A549 treated with AZD9567 at 1 μM for 4 hours (cell line): ENCODE data around the gene KIF18A. TPM values are rescaled to one million over a fixed set of nuclear protein-coding genes. Genes with fewer than 3 reads are reported as not detected.

Experiments used
- total RNA-seq: library from RNA; stranded (reverse); fragments of 200-300 nt; extraction: Qiagen RNA extraction; gene quantifications from 5 replicates; pipeline ENCODE4 v1.2.3, GENCODE V29; 2022; ENCODE audit not compliant: insufficient read depth

The KIF18A gene
- 13.4 to 20.8 TPM (median 14.9 TPM) in 5 replicates for total RNA-seq

DNA sequence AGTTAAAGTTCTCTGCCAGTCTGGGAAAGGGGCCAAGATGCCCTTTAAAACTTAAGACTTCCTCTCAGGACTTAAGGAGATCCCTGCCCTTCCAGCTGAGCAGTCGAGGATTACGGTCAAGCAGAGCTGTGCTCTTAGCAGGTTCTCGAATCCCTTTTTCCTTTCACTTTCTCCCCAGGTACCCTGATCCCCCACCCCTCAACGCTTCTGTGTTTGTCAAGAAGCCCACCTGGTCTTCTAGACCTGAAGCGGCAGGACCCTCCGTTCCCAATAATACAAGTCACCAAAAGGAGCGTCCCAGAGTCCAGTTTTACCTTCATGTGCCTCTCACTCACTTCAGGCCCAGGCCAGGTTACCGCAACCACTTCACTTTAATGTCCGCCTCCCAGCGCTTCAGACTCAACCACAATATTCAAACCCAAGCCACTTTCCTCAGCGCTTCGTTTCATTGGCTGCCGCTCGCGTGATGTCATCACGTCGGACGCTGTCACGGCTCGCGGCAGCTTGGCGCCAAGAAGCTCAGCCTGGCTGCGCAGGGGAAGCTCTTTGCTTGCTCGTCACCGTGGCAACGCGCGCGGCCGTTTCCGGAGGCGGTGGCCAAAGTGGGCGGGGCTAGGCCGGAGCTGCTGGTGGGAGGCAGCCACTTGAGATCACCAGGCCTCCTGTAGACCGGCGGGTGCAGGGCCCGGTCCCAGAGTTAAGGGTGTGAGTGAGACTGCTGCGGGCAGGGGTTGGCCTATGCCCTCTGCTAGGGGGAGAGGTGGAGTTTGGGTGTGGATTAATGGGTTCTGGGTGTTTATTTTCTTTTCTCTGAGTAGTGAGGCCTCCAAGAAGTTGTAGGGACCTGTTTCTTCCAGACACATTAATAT lies at the start of gene KIF18A, which contains the start of gene METTL15:
KIF18A (minus strand) TSS at position 407 of the 869 bp plus-strand sequence. CDS start 10,209 bp downstream, outside the sequence.
METTL15 (plus strand) TSS at position 639 of the 869 bp plus-strand sequence. CDS start 4,947 bp downstream, outside the sequence.

Other genes starting within 250 kb of the KIF18A start
- gene METTL15, start 232 bp upstream of the KIF18A start, total RNA-seq: 6.2 to 9.1 TPM (median 6.7 TPM) in 5 replicates